ENCODE measurements around the gene SUCO.

- no peak for TF ChIP-seq CTCF (IDR thresholded peaks at IDR 0.05)
- no peak for TF ChIP-seq POLR2A (IDR thresholded peaks at IDR 0.05)
Measured at GRCh38 chr1:172656576-172656975, 123.6 kb downstream of the SUCO start.
